ENCODE measurements around the gene GAS6.
"Not testable (repeated sequence)": the region's sequence is repeated elsewhere in the genome, so short reads cannot be mapped to it uniquely, and the experiment has no call there.

The GAS6 gene

GRCh38 chr13:113805431-113806103 lies 58.3 kb downstream of the GAS6 start:
- intact Hi-C loops (cut with DNase I), result no loop called here
- DNase-seq, result no peak

GRCh38 chr13:113804703-113805430 lies 59.0 kb downstream of the GAS6 start:
- peak in 2 of 42 donors; percentile 9 to 10 for DNase-seq

GRCh38 chr13:113804017-113804702 lies 59.7 kb downstream of the GAS6 start:
- intact Hi-C loops (cut with DNase I), result no loop called here
- DNase-seq, result peak in 3 of 42 donors; percentile 10 to 12 (median 11)

More at GRCh38 chr13:113804703-113805430, 59.0 kb downstream of the GAS6 start:
- intact Hi-C loops (cut with DNase I), result no loop called here

GRCh38 chr13:113803409-113804016 lies 60.4 kb downstream of the GAS6 start:
- DNase-seq, result peak in 2 of 42 donors; percentile 11 to 31

GRCh38 chr13:113802761-113803160 lies 61.1 kb downstream of the GAS6 start:
- DNase-seq, result peak in 2 of 42 donors; percentile 17 to 28
- intact Hi-C loops (cut with DNase I), result no loop called here

More at GRCh38 chr13:113803409-113804016, 60.4 kb downstream of the GAS6 start:
- intact Hi-C loops (cut with DNase I), result no loop called here

- peak in 2 of 42 donors; percentile 32 to 39 for DNase-seq
- intact Hi-C loops (cut with DNase I), result no loop called here
Observed at GRCh38 chr13:113802090-113802531, 61.8 kb downstream of the GAS6 start.

- intact Hi-C loops (cut with DNase I), result no loop called here
- peak in 3 of 42 donors; percentile 15 to 28 (median 26) for DNase-seq
Observed at GRCh38 chr13:113801289-113801961, 62.5 kb downstream of the GAS6 start.

GRCh38 chr13:113800576-113800926 lies 63.3 kb downstream of the GAS6 start:
- intact Hi-C loops (cut with DNase I), result no loop called here
- peak in 1 of 42 donors; percentile 4 for DNase-seq

GRCh38 chr13:113798200-113798811 lies 65.6 kb downstream of the GAS6 start:
- intact Hi-C loops (cut with DNase I), result no loop called here
- no peak for DNase-seq

GRCh38 chr13:113796964-113797676 lies 66.8 kb downstream of the GAS6 start:
- intact Hi-C loops (cut with DNase I), result no loop called here
- peak in 8 of 42 donors; percentile 7 to 35 (median 20) for DNase-seq

- peak in 4 of 42 donors; percentile 10 to 21 (median 12) for DNase-seq
- intact Hi-C loops (cut with DNase I), result no loop called here
Observed at GRCh38 chr13:113796211-113796963, 67.5 kb downstream of the GAS6 start.

GRCh38 chr13:113795362-113795761 lies 68.5 kb downstream of the GAS6 start:
- intact Hi-C loops (cut with DNase I); DNase-seq: not testable (repeated sequence)

GRCh38 chr13:113794764-113795173 lies 69.1 kb downstream of the GAS6 start:
- intact Hi-C loops (cut with DNase I), result no loop called here

GRCh38 chr13:113794086-113794485 lies 69.8 kb downstream of the GAS6 start:
- DNase-seq, result peak in 2 of 42 donors; percentile 12 to 28

More at GRCh38 chr13:113794764-113795173, 69.1 kb downstream of the GAS6 start:
- peak in 2 of 42 donors; percentile 9 to 33 for DNase-seq

GRCh38 chr13:113793718-113794085 lies 70.2 kb downstream of the GAS6 start:
- intact Hi-C loops (cut with DNase I), result no loop called here
- peak in 3 of 42 donors; percentile 5 to 16 (median 16) for DNase-seq

More at GRCh38 chr13:113794086-113794485, 69.8 kb downstream of the GAS6 start:
- intact Hi-C loops (cut with DNase I), result no loop called here

- intact Hi-C loops (cut with DNase I), result no loop called here
- DNase-seq, result peak in 7 of 42 donors; percentile 3 to 36 (median 20)
Observed at GRCh38 chr13:113792886-113793717, 70.8 kb downstream of the GAS6 start.
